GM19467 (cell line): ENCODE data around the gene FILIP1L.

ENCODE experiments used
- ATAC-seq: cut with Tn5 transposase; IDR thresholded peaks from one replicate; pipeline ENCODE4 v1.9.1; 2021; ENCODE audit warnings: mild to moderate bottlenecking, moderate library complexity; ENCODE audit not compliant: unreplicated experiment

The FILIP1L gene

GRCh38 chr3:99900248-99900647, 214.1 kb downstream of the FILIP1L start:
- no peak for ATAC-seq

DNA sequence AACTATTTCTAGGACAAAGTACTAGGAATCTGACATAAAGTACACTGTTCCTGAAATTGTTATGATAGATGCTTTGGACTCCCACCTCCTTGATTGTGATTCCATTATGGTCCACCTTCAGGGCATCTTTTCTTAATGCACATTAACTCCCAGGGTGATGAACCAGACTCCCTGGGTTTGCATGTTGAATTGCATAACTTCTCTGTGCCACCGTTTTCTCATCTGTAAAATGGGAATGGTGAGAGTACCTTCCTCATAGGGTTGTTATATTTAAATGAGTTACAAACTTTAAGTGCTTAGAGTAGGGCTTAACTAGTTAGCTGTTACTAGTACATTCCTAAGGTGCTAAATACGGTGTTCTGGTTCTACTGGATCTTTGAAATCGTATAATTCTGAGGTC, 214.7 kb downstream of the FILIP1L start:
- ATAC-seq = no peak

- no peak for ATAC-seq
Measured at GRCh38 chr3:99896482-99896881, 217.8 kb downstream of the FILIP1L start.

GRCh38 chr3:99895703-99896441, 218.4 kb downstream of the FILIP1L start:
- ATAC-seq = no peak

DNA sequence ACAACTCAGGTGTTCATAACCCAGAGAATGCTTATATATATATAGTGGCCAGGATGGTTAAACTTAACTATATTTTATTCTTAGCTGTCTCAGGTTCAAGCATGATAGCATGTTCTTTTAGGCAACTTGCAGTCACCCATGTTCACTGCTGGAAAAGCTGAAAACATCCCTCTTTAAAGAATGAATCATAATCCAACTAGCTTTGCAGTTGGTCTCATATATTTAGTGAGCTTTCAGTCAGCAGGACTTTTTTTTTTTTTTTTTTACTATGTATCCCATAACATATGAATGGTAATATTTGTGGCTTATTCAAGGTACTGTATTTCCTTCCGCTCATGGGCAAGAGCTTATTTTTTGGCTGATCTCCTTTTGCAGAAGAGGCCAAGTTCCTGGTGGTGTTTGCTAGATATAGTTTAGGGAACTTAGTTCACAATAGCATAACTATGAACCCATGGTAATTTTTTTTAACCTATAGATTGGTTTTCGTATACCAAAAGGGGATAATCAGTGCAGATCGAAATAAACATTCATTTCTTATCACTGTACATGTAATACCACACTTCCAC, 219.1 kb downstream of the FILIP1L start:
- ATAC-seq = no peak

DNA sequence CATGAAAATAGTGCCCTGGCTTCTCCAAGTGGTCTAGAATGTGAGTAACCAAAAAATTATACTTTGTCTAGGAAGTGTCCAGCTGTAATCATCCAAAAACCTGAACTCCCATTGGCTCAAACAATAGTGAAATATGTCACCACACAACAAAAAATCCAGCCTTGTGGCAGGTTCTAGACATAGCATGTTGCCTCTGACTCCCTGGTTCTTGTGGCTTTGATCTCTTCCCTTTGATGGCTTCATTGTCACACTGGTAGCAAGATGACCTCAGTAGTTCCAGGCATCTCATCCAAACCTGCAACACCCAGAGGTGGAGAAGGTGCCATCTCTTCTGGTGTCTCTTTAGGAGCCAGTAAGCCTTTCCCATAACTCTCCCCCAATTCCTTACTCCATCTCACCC, 222.0 kb downstream of the FILIP1L start:
- ATAC-seq = no peak

GRCh38 chr3:99891610-99892285, 222.6 kb downstream of the FILIP1L start:
- ATAC-seq = no peak

DNA sequence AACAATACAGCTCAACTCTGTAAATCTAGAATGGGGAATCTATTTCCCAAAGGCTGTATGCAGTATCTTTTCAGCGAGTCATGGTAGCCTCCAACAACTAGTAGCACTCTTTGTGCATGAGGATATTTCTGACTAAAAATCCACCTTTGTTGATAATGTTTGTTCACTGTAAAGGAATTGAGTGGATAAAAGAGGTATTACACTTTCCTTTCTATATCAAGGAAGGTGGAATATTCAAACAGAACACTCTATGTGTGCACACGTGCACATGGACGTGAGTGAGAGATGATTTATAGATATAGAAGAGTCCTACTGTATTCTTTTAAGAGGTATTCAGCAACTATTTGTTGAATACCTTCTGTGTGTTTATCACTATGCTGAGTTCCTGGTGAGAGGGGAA, 228.4 kb downstream of the FILIP1L start:
- no peak for ATAC-seq

- ATAC-seq = no peak
Measured at GRCh38 chr3:99885085-99885484, 229.2 kb downstream of the FILIP1L start.

DNA sequence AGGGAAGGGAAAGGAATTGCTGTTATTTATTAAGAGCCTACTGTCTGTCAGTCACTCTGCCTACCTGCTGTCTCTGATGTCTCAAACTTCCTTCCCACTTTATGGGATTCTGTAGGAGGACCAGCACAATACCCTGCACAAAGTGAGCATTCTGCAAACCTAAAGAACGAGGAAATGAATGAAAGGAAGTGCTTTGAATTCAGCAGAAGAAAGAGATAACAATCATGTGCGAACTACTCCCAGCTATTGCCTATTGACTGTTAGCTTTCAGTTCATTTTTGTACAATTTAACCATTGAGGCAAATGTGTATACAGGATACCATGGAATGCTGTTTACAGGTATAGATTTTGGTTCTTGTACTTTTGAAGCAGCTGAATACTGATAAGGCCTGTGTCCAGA, 229.8 kb downstream of the FILIP1L start:
- ATAC-seq = no peak

DNA sequence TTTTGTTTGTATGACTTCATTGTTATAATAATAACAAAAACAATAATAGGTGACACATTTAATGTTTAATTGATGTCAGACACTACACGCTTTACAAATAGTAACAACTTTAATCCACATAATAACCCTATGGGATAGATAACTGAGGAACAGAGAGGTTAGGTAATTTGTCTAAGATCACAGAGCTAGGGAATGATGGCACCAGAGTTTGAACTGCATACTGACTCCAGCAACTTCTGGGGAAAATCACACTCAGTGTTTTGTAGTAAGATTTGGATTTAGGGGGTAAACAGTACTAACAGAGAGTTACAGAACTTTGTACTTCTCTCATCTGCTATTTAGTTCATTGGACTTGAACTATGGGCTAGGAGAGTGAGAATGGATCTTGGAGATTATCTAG, 230.6 kb downstream of the FILIP1L start:
- ATAC-seq = no peak

- ATAC-seq = no peak
Measured at GRCh38 chr3:99883138-99883461, 231.2 kb downstream of the FILIP1L start.

- no peak for ATAC-seq
Measured at GRCh38 chr3:99882436-99883137, 231.7 kb downstream of the FILIP1L start.

- no peak for ATAC-seq
Measured at GRCh38 chr3:99881121-99881524, 233.2 kb downstream of the FILIP1L start.

GRCh38 chr3:99879275-99879674, 235.0 kb downstream of the FILIP1L start:
- ATAC-seq = no peak

- peak; percentile 44 for ATAC-seq
Measured at GRCh38 chr3:99878005-99878404, 236.3 kb downstream of the FILIP1L start.

- no peak for ATAC-seq
Measured at GRCh38 chr3:99877031-99877579, 237.2 kb downstream of the FILIP1L start.

- ATAC-seq = peak; percentile 87
Measured at GRCh38 chr3:99875929-99876841, 238.1 kb downstream of the FILIP1L start.

GRCh38 chr3:99875581-99875928, 238.7 kb downstream of the FILIP1L start:
- no peak for ATAC-seq

DNA sequence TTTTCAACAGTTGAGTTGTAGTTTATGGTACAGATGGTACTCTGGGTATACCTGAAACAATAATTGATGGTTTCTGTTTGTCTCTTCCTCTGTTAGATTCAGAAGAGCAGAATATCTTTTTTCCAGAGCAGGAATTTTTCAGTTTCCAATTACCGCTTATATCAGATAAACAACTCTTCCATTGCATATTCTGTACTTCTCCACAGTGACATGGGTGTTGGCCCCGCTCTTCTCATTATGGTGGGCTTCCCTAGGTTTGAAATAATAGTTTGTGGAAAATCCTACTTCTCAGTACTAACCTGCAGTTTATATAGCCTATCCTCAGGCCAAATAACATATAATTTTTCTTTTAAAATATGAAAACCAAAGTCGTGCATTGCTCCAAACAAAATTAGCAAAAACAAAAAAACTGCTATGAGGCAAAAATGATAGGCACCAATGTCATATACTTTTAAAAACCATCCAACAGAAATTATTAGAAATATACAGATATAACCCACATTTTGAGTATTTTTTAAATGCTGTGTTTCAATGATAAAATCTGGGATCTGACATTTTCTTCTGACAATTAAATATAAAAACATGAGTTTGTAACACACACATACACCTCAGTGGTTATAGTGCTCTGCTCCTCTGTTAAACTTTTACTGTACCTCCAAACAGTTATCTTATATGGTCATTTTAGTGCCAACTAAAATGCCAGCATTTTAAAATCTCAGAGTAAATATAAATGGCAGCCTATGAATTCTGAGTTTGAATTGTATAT, 239.9 kb downstream of the FILIP1L start:
- ATAC-seq = no peak
